GM12873 (cell line): ENCODE results near the gene OR1N2.
"Not testable (repeated sequence)": the region's sequence is repeated elsewhere in the genome, so short reads cannot be mapped to it uniquely, and the experiment has no call there.

Source experiments
- CTCF ChIP-seq: IDR thresholded peaks from 2 replicates; pipeline ENCODE4 v1.5.1; 2012; ENCODE audit warnings: low read depth, mild to moderate bottlenecking, moderate library complexity, low read length, control low read depth; ENCODE audit not compliant: insufficient read depth; ENCODE audit errors: missing control alignments

The OR1N2 gene

GRCh38 chr9:122572456-122572855 is 19.5 kb downstream of the OR1N2 start:
- TF ChIP-seq CTCF: no peak

- TF ChIP-seq CTCF: no peak
Measured at GRCh38 chr9:122579874-122580273, 27.0 kb downstream of the OR1N2 start.

- TF ChIP-seq CTCF: no peak
Measured at GRCh38 chr9:122580360-122580759, 27.4 kb downstream of the OR1N2 start.

GRCh38 chr9:122583284-122583683 is 30.4 kb downstream of the OR1N2 start, which contains the start of gene OR1L8:
Gene OR1L8 (minus strand): TSS chr9:122583384. CDS start chr9:122568477, 14,907 bp downstream.
- TF ChIP-seq CTCF: not testable (repeated sequence)
